ENCODE data around the gene DOCK2. TPM values are rescaled to one million over a fixed set of nuclear protein-coding genes. Genes with fewer than 3 reads are reported as not detected.

DOCK2 gene
- polyA plus RNA-seq, 1 donor (not counting 4 experiments of a cell fraction or from before 2014, with no cell fraction given) = 0.21 TPM

- no peak overlapping the region for H3K27ac ChIP-seq (ENCODE audit: control insufficient read depth, insufficient read depth, low read length)
- no peak overlapping the region for H3K4me2 ChIP-seq (ENCODE audit: control insufficient read depth, extremely low read depth, insufficient read depth, low read depth, low read length)
- H3K4me1 ChIP-seq (ENCODE audit: control insufficient read depth, extremely low read depth, insufficient read depth, low read length) = no peaks in the 10 kb centered on the region
- no peak overlapping the region for H2AFZ ChIP-seq (ENCODE audit: control insufficient read depth, low read length)
- no peak for DNase-seq (ENCODE audit: low read depth, low spot score)
- no peaks in the 10 kb centered on the region for H3K36me3 ChIP-seq (ENCODE audit: control insufficient read depth in 2 of 2, extremely low read depth in 1 of 2, insufficient read depth in 2 of 2, low read length in 2 of 2)
- H4K20me1 ChIP-seq (ENCODE audit: control insufficient read depth, extremely low read depth, insufficient read depth, low read length) = no peaks in the 10 kb centered on the region
- FAIRE-seq = no peak
- dilution Hi-C loops (cut with MboI; ENCODE audit: extremely low pct_ligation_motif_present, low sequenced_read_pairs) = no loop called here
- TF ChIP-seq, protein P1, sequence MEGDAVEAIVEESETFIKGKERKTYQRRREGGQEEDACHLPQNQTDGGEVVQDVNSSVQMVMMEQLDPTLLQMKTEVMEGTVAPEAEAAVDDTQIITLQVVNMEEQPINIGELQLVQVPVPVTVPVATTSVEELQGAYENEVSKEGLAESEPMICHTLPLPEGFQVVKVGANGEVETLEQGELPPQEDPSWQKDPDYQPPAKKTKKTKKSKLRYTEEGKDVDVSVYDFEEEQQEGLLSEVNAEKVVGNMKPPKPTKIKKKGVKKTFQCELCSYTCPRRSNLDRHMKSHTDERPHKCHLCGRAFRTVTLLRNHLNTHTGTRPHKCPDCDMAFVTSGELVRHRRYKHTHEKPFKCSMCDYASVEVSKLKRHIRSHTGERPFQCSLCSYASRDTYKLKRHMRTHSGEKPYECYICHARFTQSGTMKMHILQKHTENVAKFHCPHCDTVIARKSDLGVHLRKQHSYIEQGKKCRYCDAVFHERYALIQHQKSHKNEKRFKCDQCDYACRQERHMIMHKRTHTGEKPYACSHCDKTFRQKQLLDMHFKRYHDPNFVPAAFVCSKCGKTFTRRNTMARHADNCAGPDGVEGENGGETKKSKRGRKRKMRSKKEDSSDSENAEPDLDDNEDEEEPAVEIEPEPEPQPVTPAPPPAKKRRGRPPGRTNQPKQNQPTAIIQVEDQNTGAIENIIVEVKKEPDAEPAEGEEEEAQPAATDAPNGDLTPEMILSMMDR (optimal IDR thresholded peaks at IDR 0.05 in 1 of 3, IDR thresholded peaks at IDR 0.05 in 1 of 3, conservative IDR thresholded peaks at IDR 0.05 in 1 of 3; ENCODE audit: extremely low read depth in 1 of 3, insufficient read depth in 2 of 3, low read length in 3 of 3) = no peak
- TF ChIP-seq EZH2 (IDR thresholded peaks at IDR 0.05; ENCODE audit: low read length) = no peak
- no peaks in the 10 kb centered on the region for H3K27me3 ChIP-seq (ENCODE audit: control insufficient read depth, extremely low read depth, insufficient read depth, low read length)
- no peaks in the 10 kb centered on the region for H3K9me1 ChIP-seq (ENCODE audit: control insufficient read depth, extremely low read depth, insufficient read depth, low read length)
- H3K9ac ChIP-seq (ENCODE audit: control insufficient read depth, extremely low read depth, insufficient read depth, low read length) = no peak overlapping the region
- H3K9me3 ChIP-seq (ENCODE audit: control insufficient read depth, low read depth, low read length) = no peaks in the 10 kb centered on the region
- no peak overlapping the region for H3K4me3 ChIP-seq (ENCODE audit: control insufficient read depth in 2 of 3, extremely low read depth in 1 of 3, insufficient read depth in 2 of 3, low read depth in 1 of 3, low read length in 3 of 3)
- no peaks in the 10 kb centered on the region for H3K79me2 ChIP-seq (ENCODE audit: control insufficient read depth, insufficient read depth, low read length)
These were observed 273.3 kb downstream of the DOCK2 start for GRCh38 chr5:169910393-169910792.

GRCh38 chr5:169911448-169912212 is 274.6 kb downstream of the DOCK2 start:
- Histone ChIP-seq H3K9ac (ENCODE audit: control insufficient read depth, extremely low read depth, insufficient read depth, low read length) (no peak overlapping the region), H3K4me3 (ENCODE audit: control insufficient read depth in 2 of 3, extremely low read depth in 1 of 3, insufficient read depth in 2 of 3, low read depth in 1 of 3, low read length in 3 of 3) (no peak overlapping the region), H3K79me2 (ENCODE audit: control insufficient read depth, insufficient read depth, low read length) (no peaks in the 10 kb centered on the region), H3K27me3 (ENCODE audit: control insufficient read depth, extremely low read depth, insufficient read depth, low read length) (no peaks in the 10 kb centered on the region), H3K9me3 (ENCODE audit: control insufficient read depth, low read depth, low read length) (no peaks in the 10 kb centered on the region), H3K4me2 (ENCODE audit: control insufficient read depth, extremely low read depth, insufficient read depth, low read depth, low read length) (no peak overlapping the region), H3K9me1 (ENCODE audit: control insufficient read depth, extremely low read depth, insufficient read depth, low read length) (no peaks in the 10 kb centered on the region), H4K20me1 (ENCODE audit: control insufficient read depth, extremely low read depth, insufficient read depth, low read length) (no peaks in the 10 kb centered on the region), H2AFZ (ENCODE audit: control insufficient read depth, low read length) (no peak overlapping the region), H3K4me1 (ENCODE audit: control insufficient read depth, extremely low read depth, insufficient read depth, low read length) (no peaks in the 10 kb centered on the region), H3K27ac (ENCODE audit: control insufficient read depth, insufficient read depth, low read length) (no peak overlapping the region), H3K36me3 (ENCODE audit: control insufficient read depth in 2 of 2, extremely low read depth in 1 of 2, insufficient read depth in 2 of 2, low read length in 2 of 2) (no peaks in the 10 kb centered on the region)
- dilution Hi-C loops (cut with MboI; ENCODE audit: extremely low pct_ligation_motif_present, low sequenced_read_pairs) = no loop called here
- no peak for DNase-seq (ENCODE audit: low read depth, low spot score)
- TF ChIP-seq, protein P1 (optimal IDR thresholded peaks at IDR 0.05 in 1 of 3, IDR thresholded peaks at IDR 0.05 in 1 of 3, conservative IDR thresholded peaks at IDR 0.05 in 1 of 3; ENCODE audit: extremely low read depth in 1 of 3, insufficient read depth in 2 of 3, low read length in 3 of 3) = peak in 2 of 3 experiments; percentile 29 to 55
- TF ChIP-seq EZH2 (IDR thresholded peaks at IDR 0.05; ENCODE audit: low read length) = no peak
- no peak for FAIRE-seq

Measured in keratinocyte (primary cell).